GM12878 (cell line): ENCODE results near the gene HTR3C. TPM values are rescaled to one million over a fixed set of nuclear protein-coding genes. Genes with fewer than 3 reads are reported as not detected.

Experiments
- ATAC-seq: fragments of 200-7000 bp; cut with Tn5 transposase; 3 replicates; pipeline ENCODE4 v1.9.1; 2020; ENCODE audit warnings: mild to moderate bottlenecking, moderate library complexity
- BruUV-seq: library from RNA; stranded (reverse); fragments of 400-500 nt; replicated peaks from 2 replicates; lab custom pipeline; 2021; lab: Mats Ljungman, UMichigan
- CTCF ChIA-PET: fragments of 300-600 bp; sonication (Branson Sonifier 250); formaldehyde crosslinking; extraction: SDS; loops from one replicate; lab custom pipeline; 2021; ENCODE audit warnings: inconsistent platforms; lab: Yijun Ruan, JAX
- POLR2A ChIA-PET: fragments of 350-600 bp; formaldehyde crosslinking; extraction: SDS; loops from one replicate; lab custom pipeline; 2021; ENCODE audit warnings: inconsistent platforms; lab: Charles Lee
- RAD21 ChIA-PET: fragments of 300-600 bp; sonication (Branson Sonifier 250); formaldehyde crosslinking; loops from one replicate; lab custom pipeline; 2023; ENCODE audit warnings: antibody characterized with exemption; ENCODE audit not compliant: unreplicated experiment; lab: Charles Lee
- SMC1A ChIA-PET: fragments of 300-600 bp; sonication (Branson Sonifier 250); formaldehyde crosslinking; loops from one replicate; lab custom pipeline; 2023; ENCODE audit not compliant: unreplicated experiment, uncharacterized antibody; lab: Charles Lee
- DNase-seq: peaks from one replicate; pipeline ENCODE4 v3.0.0-alpha.2; 2011; ENCODE audit warnings: low read depth, low spot score
- FAIRE-seq: peaks from 3 replicates; lab custom pipeline; 2011; peaks lifted over from hg19 to GRCh38; lab: Jason Lieb, UNC
- H2AFZ ChIP-seq: 2 replicates; pipeline ENCODE4 v1.6.0; 2011; ENCODE audit warnings: low read depth, low read length, control low read depth; ENCODE audit not compliant: control insufficient read depth
- H3K27ac ChIP-seq: 2 replicates; pipeline ENCODE4 v1.5.1; 2011; ENCODE audit warnings: control low read depth; ENCODE audit not compliant: control insufficient read depth, insufficient read depth
- H3K27me3 ChIP-seq, 2 experiments: replicated peaks in 1 of 2; 2 replicates each; pipeline versions ENCODE4 v1.6.0 to v1.6.1; 2011; ENCODE audit warnings: low read length in 1 of 2; ENCODE audit not compliant: control insufficient read depth in 2 of 2, insufficient read depth in 2 of 2
- H3K36me3 ChIP-seq, 2 experiments: 2 replicates each; pipeline ENCODE4 v1.5.1; 2011; ENCODE audit warnings: low read length in 1 of 2; ENCODE audit not compliant: control insufficient read depth in 2 of 2, insufficient read depth in 2 of 2
- H3K4me1 ChIP-seq: 2 replicates; pipeline ENCODE4 v1.6.1; 2011; ENCODE audit warnings: mild to moderate bottlenecking, low read length, moderate library complexity, mixed read lengths; ENCODE audit not compliant: control insufficient read depth, insufficient read depth
- H3K4me2 ChIP-seq: 2 replicates; pipeline ENCODE4 v1.6.0; 2011; ENCODE audit warnings: control low read depth; ENCODE audit not compliant: control insufficient read depth, insufficient read depth
- H3K4me3 ChIP-seq: fragments of 200-600 bp; sonication (generic); 2 replicates; pipeline ENCODE4 v1.5.1; 2016
- H3K79me2 ChIP-seq: 2 replicates; pipeline ENCODE4 v1.6.0; 2011; ENCODE audit warnings: low read length; ENCODE audit not compliant: control insufficient read depth, insufficient read depth
- H3K9ac ChIP-seq: 2 replicates; pipeline ENCODE4 v1.8.0; 2011; ENCODE audit warnings: low read length, control low read depth, mixed read lengths; ENCODE audit not compliant: control insufficient read depth, insufficient read depth
- H3K9me3 ChIP-seq: replicated peaks from 3 replicates; pipeline ENCODE4 v1.5.1; 2011; ENCODE audit warnings: mild to moderate bottlenecking, low read length; ENCODE audit not compliant: control insufficient read depth, insufficient read depth
- H4K20me1 ChIP-seq: 2 replicates; pipeline ENCODE4 v1.6.0; 2011; ENCODE audit not compliant: control insufficient read depth, insufficient read depth
- BCL11A ChIP-seq: IDR thresholded peaks from 2 replicates; pipeline ENCODE4 v1.6.1; 2011; ENCODE audit warnings: low read depth, low read length
- BHLHE40 ChIP-seq, 2 experiments: fragments of 450-650 bp in 1 of 2; IDR thresholded peaks; 2 replicates each; pipeline ENCODE4 v1.6.1; 2011 to 2017; ENCODE audit warnings: low read depth in 2 of 2, borderline replicate concordance in 1 of 2, improper control_type of control experiment in 1 of 2, low read length in 1 of 2, mild to moderate bottlenecking in 1 of 2
- CEBPB ChIP-seq, 2 experiments: fragments of 150-350 bp in 1 of 2; IDR thresholded peaks; 2 replicates each; pipeline ENCODE4 v1.6.1; 2012 to 2014; ENCODE audit warnings: low read depth in 2 of 2, low read length in 2 of 2, borderline replicate concordance in 1 of 2, inconsistent platforms in 1 of 2
- CREB1 ChIP-seq: IDR thresholded peaks from 2 replicates; pipeline ENCODE4 v1.6.1; 2012; ENCODE audit warnings: low read depth, mild to moderate bottlenecking, inconsistent platforms
- CTCF ChIP-seq, 3 experiments: IDR thresholded peaks in 2 of 3; conservative IDR thresholded peaks in 1 of 3; 2 replicates each; pipeline ENCODE4 v1.5.1; 2011; ENCODE audit warnings: low read depth in 3 of 3, low read length in 3 of 3, mild to moderate bottlenecking in 3 of 3, control low read depth in 2 of 3, moderate library complexity in 2 of 3, inconsistent platforms in 1 of 3, mixed read lengths in 1 of 3; ENCODE audit not compliant: control insufficient read depth in 2 of 3, insufficient read depth in 1 of 3; ENCODE audit errors: extremely low read depth in 1 of 3
- ELK1 ChIP-seq: IDR thresholded peaks from 2 replicates; pipeline ENCODE4 v1.6.1; 2012; ENCODE audit warnings: low read depth, low read length, improper control_type of control experiment
- HDAC6 ChIP-seq: fragments of 200-600 bp; sonication (generic); IDR thresholded peaks from one replicate; pipeline ENCODE4 v1.8.0; 2017; ENCODE audit warnings: antibody characterized with exemption; ENCODE audit not compliant: unreplicated experiment
- IRF3 ChIP-seq: fragments of 450-650 bp; IDR thresholded peaks from 2 replicates; pipeline ENCODE4 v1.6.1; 2014; ENCODE audit warnings: mild to moderate bottlenecking
- IRF4 ChIP-seq: IDR thresholded peaks from 2 replicates; pipeline ENCODE4 v1.6.1; 2011; ENCODE audit warnings: low read depth, low read length
- MEF2B ChIP-seq: fragments of 450-650 bp; IDR thresholded peaks from 2 replicates; pipeline ENCODE4 v1.6.1; 2018; ENCODE audit warnings: mild to moderate bottlenecking, moderate library complexity; ENCODE audit not compliant: partially characterized antibody, poor library complexity, severe bottlenecking
- MYB ChIP-seq: fragments of 150-350 bp; IDR thresholded peaks from 2 replicates; pipeline ENCODE4 v1.6.1; 2014; ENCODE audit warnings: mild to moderate bottlenecking, low read depth, low read length, borderline replicate concordance
- NFIC ChIP-seq: IDR thresholded peaks from 2 replicates; pipeline ENCODE4 v1.6.1; 2012; ENCODE audit warnings: low read depth, mild to moderate bottlenecking, inconsistent platforms, low read length, moderate library complexity
- RB1 ChIP-seq: fragments of 450-650 bp; formaldehyde crosslinking; IDR thresholded peaks from 2 replicates; pipeline ENCODE4 v1.6.1; 2017; ENCODE audit warnings: mild to moderate bottlenecking, borderline replicate concordance
- SPI1 ChIP-seq: IDR thresholded peaks from 2 replicates; pipeline ENCODE4 v1.6.1; 2011; ENCODE audit warnings: low read depth, mild to moderate bottlenecking, low read length, moderate library complexity, borderline replicate concordance; ENCODE audit not compliant: insufficient read depth
- SUZ12 ChIP-seq: fragments of 200-600 bp; sonication (generic); IDR thresholded peaks from one replicate; pipeline ENCODE4 v1.6.1; 2018; ENCODE audit warnings: antibody characterized with exemption, mild to moderate bottlenecking; ENCODE audit not compliant: unreplicated experiment
- ZNF687 ChIP-seq: fragments of 450-650 bp; IDR thresholded peaks from 2 replicates; pipeline ENCODE4 v1.6.1; 2017; ENCODE audit warnings: mild to moderate bottlenecking, moderate library complexity
- WGBS: methylation state at CpG from one replicate; pipeline ENCODE4 v1.1.6; 2016; ENCODE audit warnings: low lambda C conversion rate; ENCODE audit not compliant: insufficient replicate concordance, insufficient coverage; ENCODE audit errors: missing lambda C conversion rate; 5-methylcytosine and 5-hydroxymethylcytosine counted together
- in situ Hi-C: fragments of 300-500 bp; cut with MboI; formaldehyde crosslinking; loops from 9 replicates; pipeline ENCODE4 v1.14.3; 2018; ENCODE audit warnings: mixed read lengths
- intact Hi-C: fragments of 100-400 bp; cut with micrococcal nuclease; formaldehyde crosslinking; loops from one replicate; pipeline ENCODE4 v1.14.2; 2022; ENCODE audit not compliant: unreplicated experiment
- polyA plus RNA-seq, 11 experiments: library from polyadenylated mRNA; depleted of rRNA in 4 of 11; unstranded in 6 of 11; stranded (reverse) in 5 of 11; fragments of >200 nt; fragmentation: Nextera tagmentation in 4 of 11; fragmentation: Illumina TruSeq in 1 of 11; extraction: Ambion mirVana in 4 of 11; extraction: Trizol in 1 of 11; gene quantifications; 1 replicate in 1 of 11; 2 replicates in 10 of 11; pipeline versions ENCODE4 v1.2.1 to v1.2.3, GENCODE V29; 2011 to 2016; ENCODE audit warnings: inconsistent platforms in 2 of 11, missing spikeins in 2 of 11, low read depth in 1 of 11
- total RNA-seq, 4 experiments: library from RNA; depleted of rRNA in 3 of 4; stranded (reverse); fragments of >200 nt in 3 of 4; fragmentation: Illumina TruSeq in 1 of 4; extraction: Trizol in 1 of 4; gene quantifications; 2 replicates each; pipeline versions ENCODE4 v1.2.1 to v1.2.3, GENCODE V29; 2013 to 2021

The HTR3C gene
- total and polyA plus RNA-seq, 10 of the 15 experiments (the other 5 are each of a cell fraction or from before 2014, with no cell fraction given): not detected

GRCh38 chr3:184050217-184050847, 2.5 kb upstream of the HTR3C start:
- Histone ChIP-seq H3K4me1 (no peaks in the 10 kb centered on the region), H3K9me3 (no peaks in the 10 kb centered on the region), H3K79me2 (no peaks in the 10 kb centered on the region), H3K36me3 (no peaks in the 10 kb centered on the region), H3K4me2 (no peak overlapping the region), H4K20me1 (no peaks in the 10 kb centered on the region), H3K9ac (no peak overlapping the region), H3K4me3 (no peak overlapping the region), H3K27ac (no peak overlapping the region), H2AFZ (no peak overlapping the region), H3K27me3 (no peaks in the 10 kb centered on the region; a peak in 1 of 4 replicates)
- no TSS peak for BruUV-seq
- no peak for FAIRE-seq
- WGBS: 63% methylated on average over 7 of the region's 7 CpGs
- POLR2A ChIA-PET: no interaction called here
- no peak for DNase-seq
- CTCF ChIA-PET: no interaction called here
- in situ Hi-C loops: no loop called here
- RAD21 ChIA-PET: no interaction called here
- ATAC-seq: no peak
- TF ChIP-seq MEF2B: no peak
- TF ChIP-seq CTCF (IDR thresholded peaks at IDR 0.05 in 2 of 3, conservative IDR thresholded peaks at IDR 0.05 in 1 of 3; ENCODE audit: control insufficient read depth in 2 of 3, extremely low read depth in 1 of 3, insufficient read depth in 1 of 3, low read depth in 3 of 3, low read length in 3 of 3): no peak
- TF ChIP-seq CREB1: no peak
- TF ChIP-seq IRF3: no peak
- no peak for TF ChIP-seq BHLHE40 (IDR thresholded peaks at IDR 0.05; ENCODE audit: borderline replicate concordance in 1 of 2, low read depth in 2 of 2, low read length in 1 of 2)
- no peak for TF ChIP-seq CEBPB (IDR thresholded peaks at IDR 0.05; ENCODE audit: borderline replicate concordance in 1 of 2, low read depth in 2 of 2, low read length in 2 of 2)
- TF ChIP-seq RB1: no peak
- no peak for TF ChIP-seq SUZ12
- no peak for TF ChIP-seq MYB
- TF ChIP-seq SPI1: no peak
- no peak for TF ChIP-seq NFIC
- no peak for TF ChIP-seq HDAC6
- no peak for TF ChIP-seq IRF4
- TF ChIP-seq BCL11A: no peak
- TF ChIP-seq ELK1: no peak
- no peak for TF ChIP-seq ZNF687
- SMC1A ChIA-PET: no interaction called here
- intact Hi-C loops: no loop called here
